Measurements from ENCODE around the gene TFAP2C.

Gene TFAP2C

DNA sequence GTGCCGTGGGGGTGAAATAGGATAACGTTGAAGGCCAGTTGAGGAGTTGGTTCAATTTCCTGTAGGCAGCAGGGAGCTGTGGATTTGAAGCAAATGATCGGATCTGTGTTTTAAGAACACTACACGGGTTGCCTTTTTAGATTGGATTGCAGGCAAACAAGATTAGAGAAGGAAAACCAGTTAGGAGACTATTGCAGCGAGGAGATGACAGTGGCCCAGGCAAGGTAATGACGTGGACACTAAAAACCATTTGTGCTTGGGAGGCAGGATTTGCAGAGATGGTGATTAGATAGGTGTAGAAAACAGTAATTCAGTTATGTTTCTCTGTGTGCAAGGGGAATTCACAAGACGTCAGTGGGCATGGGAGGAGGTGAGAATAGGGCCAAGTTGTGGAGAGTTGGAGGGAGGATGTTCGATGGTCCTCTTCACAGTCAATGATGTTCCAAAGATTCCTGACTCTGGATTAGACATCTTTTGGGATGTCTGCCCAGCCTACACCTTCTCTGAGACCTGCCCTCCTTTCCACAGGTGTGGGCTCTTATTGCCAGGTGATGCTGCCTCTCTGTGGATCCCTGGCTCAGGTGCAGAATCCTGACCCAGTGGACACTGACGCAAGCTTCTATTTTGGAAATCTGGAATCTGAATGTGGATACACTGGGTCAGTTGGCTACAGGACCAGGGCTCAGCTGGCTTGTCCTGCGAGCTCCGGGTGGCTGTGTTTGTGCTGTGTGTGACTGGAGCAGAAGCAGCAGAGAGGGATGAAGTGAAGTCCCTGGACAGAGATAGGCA lies 54.2 kb downstream of the TFAP2C start:
- Histone ChIP-seq H3K27ac (ENCODE audit: low read depth, low read length, poor library complexity, severe bottlenecking) (no peak overlapping the region), H4K20me1 (ENCODE audit: insufficient read depth, low read length) (no peaks in the 10 kb centered on the region), H3K9me3 (ENCODE audit: low read length) (no peaks in the 10 kb centered on the region), H3K4me1 (ENCODE audit: insufficient read depth, low read length, severe bottlenecking) (no peaks in the 10 kb centered on the region), H3K9ac (ENCODE audit: low read length) (no peak overlapping the region), H3F3A (ENCODE audit: insufficient read depth, low read length) (no peaks in the 10 kb centered on the region), H3K27me3 (ENCODE audit: insufficient read depth, low read length) (no peaks in the 10 kb centered on the region), H3K4me3 (ENCODE audit: low read depth, low read length, poor library complexity, severe bottlenecking) (no peak overlapping the region), H3K36me3 (ENCODE audit: insufficient read depth, low read length) (no peaks in the 10 kb centered on the region), H3K79me2 (ENCODE audit: insufficient read depth, low read length) (no peaks in the 10 kb centered on the region), H3K9me2 (ENCODE audit: low read depth, low read length) (no peaks in the 10 kb centered on the region), H2AFZ (ENCODE audit: low read length) (no peak overlapping the region), H3K4me2 (ENCODE audit: low read length) (no peak overlapping the region)
- TF ChIP-seq, protein P1, sequence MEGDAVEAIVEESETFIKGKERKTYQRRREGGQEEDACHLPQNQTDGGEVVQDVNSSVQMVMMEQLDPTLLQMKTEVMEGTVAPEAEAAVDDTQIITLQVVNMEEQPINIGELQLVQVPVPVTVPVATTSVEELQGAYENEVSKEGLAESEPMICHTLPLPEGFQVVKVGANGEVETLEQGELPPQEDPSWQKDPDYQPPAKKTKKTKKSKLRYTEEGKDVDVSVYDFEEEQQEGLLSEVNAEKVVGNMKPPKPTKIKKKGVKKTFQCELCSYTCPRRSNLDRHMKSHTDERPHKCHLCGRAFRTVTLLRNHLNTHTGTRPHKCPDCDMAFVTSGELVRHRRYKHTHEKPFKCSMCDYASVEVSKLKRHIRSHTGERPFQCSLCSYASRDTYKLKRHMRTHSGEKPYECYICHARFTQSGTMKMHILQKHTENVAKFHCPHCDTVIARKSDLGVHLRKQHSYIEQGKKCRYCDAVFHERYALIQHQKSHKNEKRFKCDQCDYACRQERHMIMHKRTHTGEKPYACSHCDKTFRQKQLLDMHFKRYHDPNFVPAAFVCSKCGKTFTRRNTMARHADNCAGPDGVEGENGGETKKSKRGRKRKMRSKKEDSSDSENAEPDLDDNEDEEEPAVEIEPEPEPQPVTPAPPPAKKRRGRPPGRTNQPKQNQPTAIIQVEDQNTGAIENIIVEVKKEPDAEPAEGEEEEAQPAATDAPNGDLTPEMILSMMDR (IDR thresholded peaks at IDR 0.05; ENCODE audit: low read length): no peak

DNA sequence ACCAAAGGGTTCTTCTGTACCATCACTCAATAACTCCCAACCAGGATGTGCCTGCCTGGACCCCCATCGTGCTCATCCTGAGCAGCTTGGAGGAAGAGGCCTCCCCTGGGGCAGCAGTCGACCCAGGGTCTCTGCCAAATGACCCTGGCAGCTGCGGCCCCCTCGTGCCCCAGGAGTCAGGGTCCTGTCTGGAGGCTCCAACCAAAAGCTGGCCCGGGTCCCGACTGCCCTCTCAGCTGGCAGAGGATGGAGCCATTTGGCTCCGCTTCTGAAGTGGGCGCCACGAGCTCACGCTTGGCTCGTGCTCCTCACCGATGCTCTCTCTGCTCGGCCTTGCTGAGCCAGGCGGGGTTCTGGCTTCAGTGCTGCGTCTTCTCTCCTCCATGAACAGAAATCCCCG lies 56.8 kb downstream of the TFAP2C start:
- no peak for TF ChIP-seq EZH2 (IDR thresholded peaks at IDR 0.05; ENCODE audit: borderline replicate concordance, low read length)
- TF ChIP-seq, protein P1 (IDR thresholded peaks at IDR 0.05; ENCODE audit: low read length): no peak
- H4K20me1 ChIP-seq (ENCODE audit: insufficient read depth, low read length): no peaks in the 10 kb centered on the region
- no peak overlapping the region for H2AFZ ChIP-seq (ENCODE audit: low read length)
- no peaks in the 10 kb centered on the region for H3K36me3 ChIP-seq (ENCODE audit: insufficient read depth, low read length)
- H3K9me2 ChIP-seq (ENCODE audit: low read depth, low read length): no peaks in the 10 kb centered on the region
- no peaks in the 10 kb centered on the region for H3K4me1 ChIP-seq (ENCODE audit: insufficient read depth, low read length, severe bottlenecking)
- no peaks in the 10 kb centered on the region for H3F3A ChIP-seq (ENCODE audit: insufficient read depth, low read length)
- no peak overlapping the region for H3K4me3 ChIP-seq (ENCODE audit: low read depth, low read length, poor library complexity, severe bottlenecking)
- H3K9me3 ChIP-seq (ENCODE audit: low read length): no peaks in the 10 kb centered on the region
- no peak overlapping the region for H3K9ac ChIP-seq (ENCODE audit: low read length)
- H3K79me2 ChIP-seq (ENCODE audit: insufficient read depth, low read length): no peaks in the 10 kb centered on the region
- H3K4me2 ChIP-seq (ENCODE audit: low read length): no peak overlapping the region
- H3K27ac ChIP-seq (ENCODE audit: low read depth, low read length, poor library complexity, severe bottlenecking): no peak overlapping the region
- H3K27me3 ChIP-seq (ENCODE audit: insufficient read depth, low read length): no peaks in the 10 kb centered on the region

DNA sequence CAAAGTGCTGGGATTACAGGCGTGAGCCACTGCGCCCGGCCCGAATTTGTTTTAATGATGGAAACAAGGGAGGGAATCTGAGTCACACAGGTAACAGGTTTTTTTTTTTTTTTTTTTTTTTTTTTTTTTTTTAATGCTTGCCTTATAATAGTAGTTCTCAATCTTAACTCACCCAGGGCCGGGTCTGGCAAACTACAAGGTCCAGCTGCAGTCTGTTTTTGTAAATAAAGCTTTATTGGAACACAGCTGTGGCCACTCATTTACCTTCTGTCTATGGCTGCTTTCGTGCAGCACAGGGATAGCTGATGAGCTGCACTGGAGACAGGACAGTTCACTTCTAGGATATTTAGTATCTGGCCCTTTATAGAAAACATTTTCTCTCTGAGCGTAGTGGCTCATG lies 58.0 kb downstream of the TFAP2C start:
- Histone ChIP-seq H3K4me3 (ENCODE audit: low read depth, low read length, poor library complexity, severe bottlenecking) (no peak overlapping the region), H3K9ac (ENCODE audit: low read length) (no peak overlapping the region)
- TF ChIP-seq, protein P1 (IDR thresholded peaks at IDR 0.05; ENCODE audit: low read length): no peak
- no peak for TF ChIP-seq EZH2 (IDR thresholded peaks at IDR 0.05; ENCODE audit: borderline replicate concordance, low read length)

More for the DNA sequence above, 58.0 kb downstream of the TFAP2C start:
- Histone ChIP-seq H3K9me2 (ENCODE audit: low read depth, low read length) (no peaks in the 10 kb centered on the region), H2AFZ (ENCODE audit: low read length) (no peak overlapping the region), H3K4me2 (ENCODE audit: low read length) (no peak overlapping the region), H3K9me3 (ENCODE audit: low read length) (no peaks in the 10 kb centered on the region), H3F3A (ENCODE audit: insufficient read depth, low read length) (no peaks in the 10 kb centered on the region), H3K36me3 (ENCODE audit: insufficient read depth, low read length) (no peaks in the 10 kb centered on the region), H3K27me3 (ENCODE audit: insufficient read depth, low read length) (no peaks in the 10 kb centered on the region), H3K4me1 (ENCODE audit: insufficient read depth, low read length, severe bottlenecking) (no peaks in the 10 kb centered on the region), H3K79me2 (ENCODE audit: insufficient read depth, low read length) (no peaks in the 10 kb centered on the region), H4K20me1 (ENCODE audit: insufficient read depth, low read length) (no peaks in the 10 kb centered on the region), H3K27ac (ENCODE audit: low read depth, low read length, poor library complexity, severe bottlenecking) (no peak overlapping the region)

All from OCI-LY1 (cell line).